Colonic mucosa (tissue), 4 donors: ENCODE results near the gene MED13L. TPM values are rescaled to one million over a fixed set of nuclear protein-coding genes. Genes with fewer than 3 reads are reported as not detected.

Experiments used
- DNase-seq: peaks from one replicate; pipeline ENCODE4 v3.0.0-alpha.2; 2020
- H3K27ac ChIP-seq: fragments of 200-600 bp; one replicate; pipeline ENCODE4 v1.8.0; 2021
- H3K27me3 ChIP-seq: fragments of 200-600 bp; one replicate; pipeline ENCODE4 v1.8.0; 2021
- H3K36me3 ChIP-seq: fragments of 200-600 bp; one replicate; pipeline ENCODE4 v1.8.0; 2021
- H3K4me1 ChIP-seq: fragments of 200-600 bp; one replicate; pipeline ENCODE4 v1.8.0; 2021; ENCODE audit warnings: mild to moderate bottlenecking
- H3K4me3 ChIP-seq: fragments of 200-600 bp; one replicate; pipeline ENCODE4 v1.8.0; 2021
- H3K9ac ChIP-seq, 2 donors: one replicate each; pipeline ENCODE4 v1.7.0; 2013; ENCODE audit warnings: control low read depth in 2 of 2, low read depth in 2 of 2, low read length in 2 of 2
- H3K9me3 ChIP-seq: fragments of 200-600 bp; one replicate; pipeline ENCODE4 v1.8.0; 2021
- CTCF ChIP-seq: fragments of 200-600 bp; IDR thresholded peaks from one replicate; pipeline ENCODE4 v1.8.0; 2022; ENCODE audit warnings: antibody characterized with exemption, mild to moderate bottlenecking
- intact Hi-C: fragments of 100-400 bp; cut with DNase I; formaldehyde crosslinking; loops from one replicate; pipeline ENCODE4 v1.14.1; 2022
- total RNA-seq, 2 donors: library from RNA; stranded (reverse); fragmentation: NEBNext Ultra II Directional in 1 of 2; extraction: Animal tissue kit (Norgen Biotek cat#: 25700) in 1 of 2; gene quantifications; one replicate each; pipeline ENCODE4 v1.2.1, GENCODE V29; 2021
- donor health status: healthy.
- donor health status: DM: no; HTN: no; CAD: no.
- donor health status: DM: no; HTN: no; CAD: no.

MED13L gene
- total RNA-seq, 2 donors from 2014 or later: 73.8 to 92.6 TPM

- no peaks in the 10 kb centered on the region for H3K36me3 ChIP-seq
- intact Hi-C loops: loop anchor here (10.0 kb wide), 1 partner anchor 98 kb away; no protein-coding TSS in a partner anchor
- no peak for TF ChIP-seq CTCF
- no peak overlapping the region for H3K9ac ChIP-seq
- H3K27me3 ChIP-seq: no peaks in the 10 kb centered on the region
- no peaks in the 10 kb centered on the region for H3K9me3 ChIP-seq
- H3K4me1 ChIP-seq: no peaks in the 10 kb centered on the region
- no peak overlapping the region for H3K27ac ChIP-seq
- no peak for DNase-seq
- H3K4me3 ChIP-seq: no peak overlapping the region
These were observed 64.5 kb downstream of the MED13L start for GRCh38 chr12:116213014-116213413.

- H3K36me3 ChIP-seq: no peaks in the 10 kb centered on the region
- H3K9ac ChIP-seq: no peak overlapping the region
- no peaks in the 10 kb centered on the region for H3K4me1 ChIP-seq
- DNase-seq: no peak
- intact Hi-C loops: loop anchor here (10.0 kb wide), 1 partner anchor 96 kb away; no protein-coding TSS in a partner anchor
- no peaks in the 10 kb centered on the region for H3K27me3 ChIP-seq
- H3K4me3 ChIP-seq: no peak overlapping the region
- H3K27ac ChIP-seq: no peak overlapping the region
- no peak for TF ChIP-seq CTCF
- H3K9me3 ChIP-seq: no peaks in the 10 kb centered on the region
These were observed 66.7 kb downstream of the MED13L start for GRCh38 chr12:116210762-116211161.

GRCh38 chr12:116210131-116210530 is 67.4 kb downstream of the MED13L start:
- intact Hi-C loops: loop anchor here (10.0 kb wide), 1 partner anchor 95 kb away; no protein-coding TSS in a partner anchor
- no peak for TF ChIP-seq CTCF
- Histone ChIP-seq H3K27me3 (no peaks in the 10 kb centered on the region), H3K9ac (no peak overlapping the region), H3K4me3 (no peak overlapping the region), H3K36me3 (no peaks in the 10 kb centered on the region), H3K9me3 (no peaks in the 10 kb centered on the region), H3K4me1 (no peaks in the 10 kb centered on the region), H3K27ac (no peak overlapping the region)
- no peak for DNase-seq

GRCh38 chr12:116209503-116209902 is 68.0 kb downstream of the MED13L start:
- Histone ChIP-seq H3K9me3 (no peaks in the 10 kb centered on the region), H3K36me3 (no peaks in the 10 kb centered on the region), H3K27me3 (no peaks in the 10 kb centered on the region), H3K27ac (no peak overlapping the region), H3K4me3 (no peak overlapping the region), H3K9ac (no peak overlapping the region), H3K4me1 (no peaks in the 10 kb centered on the region)
- intact Hi-C loops: no loop called here
- TF ChIP-seq CTCF: no peak
- no peak for DNase-seq

GRCh38 chr12:116207274-116207673 is 70.2 kb downstream of the MED13L start:
- no peak for TF ChIP-seq CTCF
- H3K36me3 ChIP-seq: no peaks in the 10 kb centered on the region
- no peak overlapping the region for H3K4me3 ChIP-seq
- DNase-seq: no peak
- no peak overlapping the region for H3K27ac ChIP-seq
- no peak overlapping the region for H3K9ac ChIP-seq
- no peaks in the 10 kb centered on the region for H3K9me3 ChIP-seq
- intact Hi-C loops: no loop called here
- no peaks in the 10 kb centered on the region for H3K27me3 ChIP-seq
- H3K4me1 ChIP-seq: no peaks in the 10 kb centered on the region
